ENCODE measurements around the gene CARD11.

Gene CARD11

GRCh38 chr7:2911466-2911865 lies 132.2 kb downstream of the CARD11 start (continued):
- no peak for TF ChIP-seq SNAI2 (CRISPR knock-in tag; IDR thresholded peaks at IDR 0.05)
- no peak for TF ChIP-seq ZNF8 (CRISPR knock-in tag; IDR thresholded peaks at IDR 0.05)
- TF ChIP-seq TOX (CRISPR knock-in tag; IDR thresholded peaks at IDR 0.05; ENCODE audit: borderline replicate concordance) = no peak

DNA sequence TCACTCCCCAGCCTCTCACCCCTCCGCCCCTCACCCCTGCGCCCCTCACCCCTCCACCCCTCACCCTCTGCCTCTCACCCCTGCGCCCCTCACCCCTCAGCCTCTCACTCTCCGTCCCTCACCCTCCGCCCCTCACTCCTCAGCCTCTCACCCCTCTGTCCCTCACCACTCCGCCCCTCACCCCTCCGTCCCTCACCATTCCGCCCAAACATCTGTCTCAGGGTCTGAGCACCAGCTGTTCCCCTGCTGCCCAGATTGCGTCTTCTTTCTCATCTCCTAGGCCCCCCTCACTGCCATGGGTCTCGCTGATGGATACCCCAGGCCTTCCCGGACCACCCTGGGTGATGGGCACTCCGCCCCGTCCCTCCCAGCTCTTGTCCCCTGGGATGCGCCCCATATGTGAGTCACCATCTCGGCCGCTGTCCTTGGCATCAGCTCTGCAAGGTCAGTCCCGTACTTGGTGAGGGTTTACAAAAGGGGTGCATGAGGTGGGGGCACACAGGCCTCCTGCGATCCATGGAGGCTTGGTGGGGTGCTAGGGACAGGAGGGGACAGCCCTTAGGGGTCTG lies 134.1 kb downstream of the CARD11 start:
- no peak for ATAC-seq
- TF ChIP-seq, protein P1, sequence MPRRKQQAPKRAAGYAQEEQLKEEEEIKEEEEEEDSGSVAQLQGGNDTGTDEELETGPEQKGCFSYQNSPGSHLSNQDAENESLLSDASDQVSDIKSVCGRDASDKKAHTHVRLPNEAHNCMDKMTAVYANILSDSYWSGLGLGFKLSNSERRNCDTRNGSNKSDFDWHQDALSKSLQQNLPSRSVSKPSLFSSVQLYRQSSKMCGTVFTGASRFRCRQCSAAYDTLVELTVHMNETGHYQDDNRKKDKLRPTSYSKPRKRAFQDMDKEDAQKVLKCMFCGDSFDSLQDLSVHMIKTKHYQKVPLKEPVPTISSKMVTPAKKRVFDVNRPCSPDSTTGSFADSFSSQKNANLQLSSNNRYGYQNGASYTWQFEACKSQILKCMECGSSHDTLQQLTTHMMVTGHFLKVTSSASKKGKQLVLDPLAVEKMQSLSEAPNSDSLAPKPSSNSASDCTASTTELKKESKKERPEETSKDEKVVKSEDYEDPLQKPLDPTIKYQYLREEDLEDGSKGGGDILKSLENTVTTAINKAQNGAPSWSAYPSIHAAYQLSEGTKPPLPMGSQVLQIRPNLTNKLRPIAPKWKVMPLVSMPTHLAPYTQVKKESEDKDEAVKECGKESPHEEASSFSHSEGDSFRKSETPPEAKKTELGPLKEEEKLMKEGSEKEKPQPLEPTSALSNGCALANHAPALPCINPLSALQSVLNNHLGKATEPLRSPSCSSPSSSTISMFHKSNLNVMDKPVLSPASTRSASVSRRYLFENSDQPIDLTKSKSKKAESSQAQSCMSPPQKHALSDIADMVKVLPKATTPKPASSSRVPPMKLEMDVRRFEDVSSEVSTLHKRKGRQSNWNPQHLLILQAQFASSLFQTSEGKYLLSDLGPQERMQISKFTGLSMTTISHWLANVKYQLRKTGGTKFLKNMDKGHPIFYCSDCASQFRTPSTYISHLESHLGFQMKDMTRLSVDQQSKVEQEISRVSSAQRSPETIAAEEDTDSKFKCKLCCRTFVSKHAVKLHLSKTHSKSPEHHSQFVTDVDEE (CRISPR knock-in tag; IDR thresholded peaks at IDR 0.05) = no peak
- TF ChIP-seq ISL1 (CRISPR knock-in tag; IDR thresholded peaks at IDR 0.05) (no peak), ZFP3 (CRISPR knock-in tag; IDR thresholded peaks at IDR 0.05) (no peak), TOX (CRISPR knock-in tag; IDR thresholded peaks at IDR 0.05; ENCODE audit: borderline replicate concordance) (no peak), CSDC2 (CRISPR knock-in tag; IDR thresholded peaks at IDR 0.05) (no peak)

DNA sequence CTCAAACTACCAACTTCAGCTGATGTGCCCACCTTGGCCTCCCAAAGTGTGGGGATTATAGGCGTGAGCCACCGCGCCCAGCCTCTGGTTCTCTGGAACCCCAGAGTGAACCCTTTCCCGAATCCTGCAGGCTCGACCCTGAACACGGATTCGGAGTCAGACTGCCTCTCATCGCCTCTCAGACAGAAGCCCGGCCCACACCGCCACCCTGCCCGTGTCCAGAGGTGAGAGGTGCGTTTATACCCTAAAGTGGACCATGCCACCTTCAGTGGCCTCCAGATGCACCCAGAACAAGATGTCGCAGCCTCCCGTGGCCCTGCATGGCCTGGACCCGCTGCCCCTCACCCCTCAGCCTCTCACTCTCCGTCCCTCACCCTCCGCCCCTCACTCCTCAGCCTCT lies 134.6 kb downstream of the CARD11 start:
- no peak for TF ChIP-seq BACH2 (CRISPR knock-in tag; IDR thresholded peaks at IDR 0.05; ENCODE audit: borderline replicate concordance)
- TF ChIP-seq ESRRG (CRISPR knock-in tag; IDR thresholded peaks at IDR 0.05) = no peak
- TF ChIP-seq PPARA (CRISPR knock-in tag; IDR thresholded peaks at IDR 0.05; ENCODE audit: borderline replicate concordance) = no peak
- TF ChIP-seq, protein P2, sequence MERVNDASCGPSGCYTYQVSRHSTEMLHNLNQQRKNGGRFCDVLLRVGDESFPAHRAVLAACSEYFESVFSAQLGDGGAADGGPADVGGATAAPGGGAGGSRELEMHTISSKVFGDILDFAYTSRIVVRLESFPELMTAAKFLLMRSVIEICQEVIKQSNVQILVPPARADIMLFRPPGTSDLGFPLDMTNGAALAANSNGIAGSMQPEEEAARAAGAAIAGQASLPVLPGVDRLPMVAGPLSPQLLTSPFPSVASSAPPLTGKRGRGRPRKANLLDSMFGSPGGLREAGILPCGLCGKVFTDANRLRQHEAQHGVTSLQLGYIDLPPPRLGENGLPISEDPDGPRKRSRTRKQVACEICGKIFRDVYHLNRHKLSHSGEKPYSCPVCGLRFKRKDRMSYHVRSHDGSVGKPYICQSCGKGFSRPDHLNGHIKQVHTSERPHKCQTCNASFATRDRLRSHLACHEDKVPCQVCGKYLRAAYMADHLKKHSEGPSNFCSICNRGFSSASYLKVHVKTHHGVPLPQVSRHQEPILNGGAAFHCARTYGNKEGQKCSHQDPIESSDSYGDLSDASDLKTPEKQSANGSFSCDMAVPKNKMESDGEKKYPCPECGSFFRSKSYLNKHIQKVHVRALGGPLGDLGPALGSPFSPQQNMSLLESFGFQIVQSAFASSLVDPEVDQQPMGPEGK (CRISPR knock-in tag; IDR thresholded peaks at IDR 0.05; ENCODE audit: borderline replicate concordance) = no peak
- TF ChIP-seq ARNTL (CRISPR knock-in tag; IDR thresholded peaks at IDR 0.05; ENCODE audit: borderline replicate concordance, low read depth) = no peak
- TF ChIP-seq, protein P3, sequence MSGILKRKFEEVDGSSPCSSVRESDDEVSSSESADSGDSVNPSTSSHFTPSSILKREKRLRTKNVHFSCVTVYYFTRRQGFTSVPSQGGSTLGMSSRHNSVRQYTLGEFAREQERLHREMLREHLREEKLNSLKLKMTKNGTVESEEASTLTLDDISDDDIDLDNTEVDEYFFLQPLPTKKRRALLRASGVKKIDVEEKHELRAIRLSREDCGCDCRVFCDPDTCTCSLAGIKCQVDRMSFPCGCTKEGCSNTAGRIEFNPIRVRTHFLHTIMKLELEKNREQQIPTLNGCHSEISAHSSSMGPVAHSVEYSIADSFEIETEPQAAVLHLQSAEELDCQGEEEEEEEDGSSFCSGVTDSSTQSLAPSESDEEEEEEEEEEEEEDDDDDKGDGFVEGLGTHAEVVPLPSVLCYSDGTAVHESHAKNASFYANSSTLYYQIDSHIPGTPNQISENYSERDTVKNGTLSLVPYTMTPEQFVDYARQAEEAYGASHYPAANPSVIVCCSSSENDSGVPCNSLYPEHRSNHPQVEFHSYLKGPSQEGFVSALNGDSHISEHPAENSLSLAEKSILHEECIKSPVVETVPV (CRISPR knock-in tag; IDR thresholded peaks at IDR 0.05) = no peak
- no peak for TF ChIP-seq ZFP3 (CRISPR knock-in tag; IDR thresholded peaks at IDR 0.05)
- TF ChIP-seq TCF4 (CRISPR knock-in tag; IDR thresholded peaks at IDR 0.05; ENCODE audit: borderline replicate concordance) = no peak
- no peak for TF ChIP-seq POU6F1 (CRISPR knock-in tag; IDR thresholded peaks at IDR 0.05; ENCODE audit: borderline replicate concordance, low read depth)
- TF ChIP-seq ZFP30 (CRISPR knock-in tag; IDR thresholded peaks at IDR 0.05) = no peak
- TF ChIP-seq OSR1 (CRISPR knock-in tag; IDR thresholded peaks at IDR 0.05) = no peak
- ATAC-seq = no peak

- ATAC-seq = no peak
- TF ChIP-seq ZFP30 (CRISPR knock-in tag; IDR thresholded peaks at IDR 0.05) = no peak
- no peak for TF ChIP-seq ZC3H10 (CRISPR knock-in tag; IDR thresholded peaks at IDR 0.05)
- no peak for TF ChIP-seq CREB5 (CRISPR knock-in tag; IDR thresholded peaks at IDR 0.05; ENCODE audit: low read depth)
- TF ChIP-seq ESRRG (CRISPR knock-in tag; IDR thresholded peaks at IDR 0.05) = no peak
- no peak for TF ChIP-seq SNAI2 (CRISPR knock-in tag; IDR thresholded peaks at IDR 0.05)
- TF ChIP-seq ZFP3 (CRISPR knock-in tag; IDR thresholded peaks at IDR 0.05) = no peak
- TF ChIP-seq GLIS3 (CRISPR knock-in tag; IDR thresholded peaks at IDR 0.05) = no peak
- TF ChIP-seq, protein P3 (CRISPR knock-in tag; IDR thresholded peaks at IDR 0.05) = no peak
- TF ChIP-seq ISL1 (CRISPR knock-in tag; IDR thresholded peaks at IDR 0.05) = no peak
- TF ChIP-seq, protein P1 (CRISPR knock-in tag; IDR thresholded peaks at IDR 0.05) = no peak
Observed at GRCh38 chr7:2908103-2908683, 135.5 kb downstream of the CARD11 start.

Data from SK-N-SH treated with all-trans-retinoic acid at 6 μM for 48 hours (cell line).